Breast epithelium (tissue), 4 donors: Measurements from ENCODE around the gene SSC5D. TPM values are rescaled to one million over a fixed set of nuclear protein-coding genes. Genes with fewer than 3 reads are reported as not detected.

Experiments
- DNase-seq, 2 donors: peaks; one replicate each; pipeline ENCODE4 v3.0.0-alpha.2; 2019; ENCODE audit warnings: low spot score in 2 of 2
- H3K27ac ChIP-seq, 2 donors: fragments of 200-600 bp; sonication (generic) in 1 of 2; one replicate each; pipeline ENCODE4 v1.5.1; 2016 to 2019; ENCODE audit warnings: mild to moderate bottlenecking in 1 of 2
- H3K27me3 ChIP-seq, 2 donors: fragments of 200-600 bp; sonication (generic) in 1 of 2; one replicate each; pipeline versions ENCODE4 v1.5.1 to v1.6.0; 2017 to 2019; ENCODE audit warnings: control low read depth in 1 of 2, mild to moderate bottlenecking in 1 of 2
- H3K36me3 ChIP-seq: fragments of 200-600 bp; one replicate; pipeline ENCODE4 v1.5.1; 2019
- H3K4me1 ChIP-seq, 2 donors: fragments of 200-600 bp; sonication (generic); one replicate each; pipeline ENCODE4 v1.5.1; 2016 to 2019; ENCODE audit warnings: control low read depth in 1 of 2
- H3K4me3 ChIP-seq, 3 donors: fragments of 200-600 bp; sonication (generic); 1 replicate in 2 of 3; 2 replicates in 1 of 3; pipeline ENCODE4 v1.5.1; 2016 to 2019; ENCODE audit warnings: mild to moderate bottlenecking in 3 of 3, moderate library complexity in 2 of 3
- H3K9me3 ChIP-seq, 2 donors: fragments of 200-600 bp; sonication (generic) in 1 of 2; one replicate each; pipeline ENCODE4 v1.5.1; 2016 to 2019; ENCODE audit warnings: control low read depth in 1 of 2
- POLR2A ChIP-seq: fragments of 450-650 bp; IDR thresholded peaks from one replicate; pipeline ENCODE4 v1.6.1; 2016; ENCODE audit warnings: antibody characterized with exemption, mild to moderate bottlenecking, moderate library complexity
- POLR2AphosphoS5 ChIP-seq, 3 donors: sonication (generic); formaldehyde crosslinking; IDR thresholded peaks; one replicate each; pipeline ENCODE4 v1.6.1; 2017; ENCODE audit warnings: antibody characterized with exemption in 3 of 3
- intact Hi-C: fragments of 100-400 bp; cut with DNase I; formaldehyde crosslinking; loops from one replicate; pipeline ENCODE4 v1.15.1; 2023; ENCODE audit warnings: low total_unique reads
- total RNA-seq, 3 donors: library from RNA; depleted of rRNA; stranded (reverse); fragments of >200 nt; gene quantifications; one replicate each; pipeline ENCODE4 v1.1.0, GENCODE V29; 2016
- TF ChIP-seq, protein P1 (sequence below), 3 donors: fragments of 450-650 bp; IDR thresholded peaks; one replicate each; pipeline ENCODE4 v1.5.1; 2016 to 2017; ENCODE audit warnings: antibody characterized with exemption in 3 of 3, mild to moderate bottlenecking in 3 of 3, moderate library complexity in 3 of 3

Gene SSC5D
- total RNA-seq, 3 donors from 2014 or later = 3.6 to 7.2 (median 3.8) TPM

DNA sequence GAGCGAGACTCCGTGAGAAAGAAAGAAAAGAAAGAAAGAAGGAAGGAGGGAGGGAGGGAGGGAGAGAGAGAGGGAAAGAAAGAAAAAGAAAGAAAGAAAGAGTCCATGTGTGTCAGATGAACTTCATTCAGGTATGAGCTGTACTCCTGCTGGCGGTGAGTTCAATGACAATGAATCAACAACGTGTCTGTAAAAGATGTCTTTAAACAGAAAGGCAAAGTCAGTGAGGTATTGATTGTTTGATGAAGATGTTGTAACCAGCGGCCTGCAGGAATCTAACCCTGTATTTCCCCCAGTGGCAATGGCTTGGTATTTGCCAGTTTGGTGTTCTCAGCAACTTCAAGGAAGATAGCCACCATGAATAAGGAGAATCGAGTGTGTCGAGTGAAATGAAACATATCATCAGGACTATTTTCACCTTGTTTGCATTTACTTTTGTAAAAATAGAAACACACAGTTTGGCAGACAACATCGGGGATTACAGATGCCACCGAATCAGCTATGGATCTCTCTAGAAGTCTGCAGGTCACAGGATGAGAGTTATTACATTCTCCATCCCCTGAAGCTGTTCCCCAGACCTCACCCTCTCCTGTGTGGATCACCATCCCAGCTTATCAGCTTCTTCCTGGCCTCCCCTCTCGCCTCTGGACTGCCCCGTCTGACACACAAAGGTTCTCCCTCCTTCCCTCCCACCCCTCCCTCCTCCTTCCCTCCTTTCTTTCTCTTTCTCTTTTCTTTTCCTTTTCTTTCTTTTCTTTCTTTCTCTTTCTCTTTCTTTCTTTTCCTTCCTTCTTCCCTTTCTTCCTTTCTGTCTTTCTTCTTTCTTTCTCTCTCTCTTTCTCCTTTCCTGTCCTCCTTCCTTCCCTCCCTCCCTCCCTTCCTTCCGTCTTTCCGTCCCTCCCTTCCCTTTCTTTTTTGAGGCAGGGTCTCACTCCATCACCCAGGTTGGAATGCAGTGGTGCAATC, 65.3 kb downstream of the SSC5D start:
- no peak for DNase-seq
- no peaks in the 10 kb centered on the region for H3K9me3 ChIP-seq
- no peaks in the 10 kb centered on the region for H3K27me3 ChIP-seq
- intact Hi-C loops = no loop called here
- H3K4me3 ChIP-seq = no peak overlapping the region
- no peak overlapping the region for H3K27ac ChIP-seq
- TF ChIP-seq, protein P1, sequence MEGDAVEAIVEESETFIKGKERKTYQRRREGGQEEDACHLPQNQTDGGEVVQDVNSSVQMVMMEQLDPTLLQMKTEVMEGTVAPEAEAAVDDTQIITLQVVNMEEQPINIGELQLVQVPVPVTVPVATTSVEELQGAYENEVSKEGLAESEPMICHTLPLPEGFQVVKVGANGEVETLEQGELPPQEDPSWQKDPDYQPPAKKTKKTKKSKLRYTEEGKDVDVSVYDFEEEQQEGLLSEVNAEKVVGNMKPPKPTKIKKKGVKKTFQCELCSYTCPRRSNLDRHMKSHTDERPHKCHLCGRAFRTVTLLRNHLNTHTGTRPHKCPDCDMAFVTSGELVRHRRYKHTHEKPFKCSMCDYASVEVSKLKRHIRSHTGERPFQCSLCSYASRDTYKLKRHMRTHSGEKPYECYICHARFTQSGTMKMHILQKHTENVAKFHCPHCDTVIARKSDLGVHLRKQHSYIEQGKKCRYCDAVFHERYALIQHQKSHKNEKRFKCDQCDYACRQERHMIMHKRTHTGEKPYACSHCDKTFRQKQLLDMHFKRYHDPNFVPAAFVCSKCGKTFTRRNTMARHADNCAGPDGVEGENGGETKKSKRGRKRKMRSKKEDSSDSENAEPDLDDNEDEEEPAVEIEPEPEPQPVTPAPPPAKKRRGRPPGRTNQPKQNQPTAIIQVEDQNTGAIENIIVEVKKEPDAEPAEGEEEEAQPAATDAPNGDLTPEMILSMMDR (IDR thresholded peaks at IDR 0.05) = no peak
- TF ChIP-seq POLR2A (no peak), POLR2AphosphoS5 (IDR thresholded peaks at IDR 0.05) (no peak)
- no peaks in the 10 kb centered on the region for H3K36me3 ChIP-seq
- H3K4me1 ChIP-seq = no peaks in the 10 kb centered on the region

DNA sequence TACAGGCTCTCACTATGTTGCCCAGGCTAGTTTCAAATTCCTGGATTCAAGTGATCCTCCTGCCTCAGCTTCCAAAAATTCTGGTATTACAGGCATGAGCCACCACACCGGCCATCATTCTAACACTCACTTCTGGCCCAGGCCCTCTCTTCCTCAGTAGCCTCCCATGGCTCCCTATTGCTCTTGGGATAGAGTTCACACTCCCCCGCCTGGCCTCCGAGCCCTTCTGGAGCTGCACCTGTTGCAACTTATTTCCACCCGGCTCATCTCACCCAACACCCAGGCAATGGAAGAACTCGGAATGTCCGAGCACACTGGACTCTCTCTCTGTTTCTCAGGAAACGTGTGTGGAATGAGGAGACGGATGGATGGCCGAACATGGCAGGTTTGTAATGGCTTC, 66.1 kb downstream of the SSC5D start:
- DNase-seq = no peak
- Histone ChIP-seq H3K9me3 (no peaks in the 10 kb centered on the region), H3K36me3 (no peaks in the 10 kb centered on the region), H3K4me1 (no peaks in the 10 kb centered on the region), H3K4me3 (no peak overlapping the region), H3K27ac (no peak overlapping the region), H3K27me3 (no peaks in the 10 kb centered on the region)
- TF ChIP-seq, protein P1 (IDR thresholded peaks at IDR 0.05) = no peak
- TF ChIP-seq POLR2AphosphoS5 (IDR thresholded peaks at IDR 0.05) (no peak), POLR2A (no peak)
- intact Hi-C loops = no loop called here

DNA sequence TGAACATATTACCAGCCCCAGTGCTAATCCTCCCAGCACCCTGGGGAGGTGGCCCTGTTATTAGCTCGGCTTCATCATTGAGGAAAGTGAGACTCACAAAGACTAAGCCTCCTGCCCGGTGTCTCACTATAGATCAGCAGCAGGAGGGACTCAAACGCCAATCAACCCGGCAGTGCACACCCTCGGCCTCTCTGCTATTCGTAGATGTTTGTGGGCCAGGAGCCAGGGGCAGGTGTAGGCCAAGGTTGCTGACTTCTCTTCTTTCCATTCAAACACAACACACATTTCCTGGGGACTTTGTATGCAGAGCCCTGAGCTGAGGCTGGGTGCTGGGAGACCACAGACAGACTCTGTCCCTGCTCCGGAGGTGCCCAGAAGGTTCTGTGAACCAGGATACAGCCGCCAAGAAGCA, 66.5 kb downstream of the SSC5D start:
- Histone ChIP-seq H3K36me3 (no peaks in the 10 kb centered on the region), H3K4me3 (no peak overlapping the region), H3K27ac (no peak overlapping the region), H3K4me1 (no peaks in the 10 kb centered on the region), H3K9me3 (no peaks in the 10 kb centered on the region), H3K27me3 (no peaks in the 10 kb centered on the region)
- intact Hi-C loops = no loop called here
- TF ChIP-seq, protein P1 (IDR thresholded peaks at IDR 0.05) = no peak
- TF ChIP-seq POLR2A (no peak), POLR2AphosphoS5 (IDR thresholded peaks at IDR 0.05) (no peak)
- no peak for DNase-seq

DNA sequence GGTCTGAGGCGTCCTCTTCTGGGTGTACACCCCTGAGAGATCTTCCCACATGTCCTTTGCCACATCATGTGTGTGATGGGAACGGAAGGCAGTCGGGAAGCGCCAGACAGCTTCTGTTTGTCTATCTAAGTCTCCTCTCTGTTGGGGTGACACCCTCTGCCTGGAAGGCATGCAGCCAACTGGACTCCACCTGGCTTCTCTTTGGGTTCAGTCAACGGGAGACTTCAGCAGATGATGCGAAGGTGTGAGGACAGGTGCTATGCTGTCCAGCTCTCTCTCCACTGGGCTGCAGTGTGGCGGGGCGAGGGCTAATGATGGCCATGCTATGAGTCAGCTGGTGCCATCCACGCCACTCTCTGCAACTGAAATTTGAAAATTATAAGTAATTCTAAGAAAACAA, 71.4 kb downstream of the SSC5D start:
- no peak overlapping the region for H3K4me3 ChIP-seq
- no peak overlapping the region for H3K27ac ChIP-seq
- peaks cover 0 to 4% of the 10 kb centered on the region in 2 donors for H3K27me3 ChIP-seq
- no peaks in the 10 kb centered on the region for H3K4me1 ChIP-seq
- DNase-seq = no peak
- H3K9me3 ChIP-seq = no peaks in the 10 kb centered on the region
- intact Hi-C loops = no loop called here
- H3K36me3 ChIP-seq = no peaks in the 10 kb centered on the region
- TF ChIP-seq, protein P1 (IDR thresholded peaks at IDR 0.05) = no peak
- TF ChIP-seq POLR2AphosphoS5 (IDR thresholded peaks at IDR 0.05) (no peak), POLR2A (no peak)

DNA sequence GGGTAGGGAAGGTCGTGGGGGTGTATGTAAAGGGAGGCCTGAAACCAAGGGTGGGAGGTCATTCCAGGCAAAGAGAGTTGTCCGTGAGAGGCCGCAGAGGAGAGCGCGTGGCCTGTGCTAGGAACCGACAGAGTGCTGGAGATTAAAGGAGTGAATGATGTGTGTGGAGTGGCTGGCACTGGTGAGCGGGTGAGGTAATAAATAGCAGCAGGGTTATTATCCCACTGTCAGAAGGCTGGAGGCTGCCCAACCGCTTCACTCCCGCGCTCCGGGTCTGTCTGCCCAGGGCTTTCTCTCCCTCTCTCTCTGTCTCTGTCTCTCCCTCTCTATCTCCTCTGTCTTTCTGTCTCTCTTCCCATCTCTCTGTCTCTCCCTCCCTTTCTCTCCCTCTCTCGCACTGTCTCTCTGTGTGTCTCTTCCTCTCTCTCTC, 75.0 kb downstream of the SSC5D start:
- Histone ChIP-seq H3K27me3 (peaks cover 0 to 4% of the 10 kb centered on the region in 2 donors), H3K4me3 (no peak overlapping the region), H3K27ac (no peak overlapping the region), H3K9me3 (no peaks in the 10 kb centered on the region), H3K4me1 (no peaks in the 10 kb centered on the region), H3K36me3 (no peaks in the 10 kb centered on the region)
- TF ChIP-seq POLR2A (no peak), POLR2AphosphoS5 (IDR thresholded peaks at IDR 0.05) (no peak)
- TF ChIP-seq, protein P1 (IDR thresholded peaks at IDR 0.05) = no peak
- no peak for DNase-seq
- intact Hi-C loops = no loop called here
